Sigmoid colon (tissue), 7 donors: ENCODE results near the gene PGA4. TPM values are rescaled to one million over a fixed set of nuclear protein-coding genes. Genes with fewer than 3 reads are reported as not detected.

Source experiments
- DNase-seq: peaks from one replicate; pipeline ENCODE4 v3.0.0-alpha.2; 2019
- H3K27ac ChIP-seq, 4 donors: fragments of 200-600 bp; sonication (generic); one replicate each; pipeline ENCODE4 v1.5.1; 2016 to 2019; ENCODE audit warnings: mild to moderate bottlenecking in 1 of 4
- H3K27me3 ChIP-seq, 3 donors: fragments of 200-600 bp; sonication (generic); one replicate each; pipeline ENCODE4 v1.5.1; 2019; ENCODE audit warnings: mild to moderate bottlenecking in 1 of 3
- H3K36me3 ChIP-seq, 4 donors: fragments of 200-600 bp; sonication (generic); one replicate each; pipeline ENCODE4 v1.5.1; 2016 to 2019
- H3K4me1 ChIP-seq, 4 donors: fragments of 200-600 bp; sonication (generic); one replicate each; pipeline ENCODE4 v1.5.1; 2017 to 2019
- H3K4me3 ChIP-seq, 4 donors: fragments of 200-600 bp; sonication (generic); one replicate each; pipeline ENCODE4 v1.5.1; 2017 to 2019; ENCODE audit warnings: mild to moderate bottlenecking in 2 of 4, moderate library complexity in 1 of 4
- H3K9me3 ChIP-seq, 4 donors: fragments of 200-600 bp in 3 of 4; sonication (generic) in 3 of 4; one replicate each; pipeline versions ENCODE4 v1.5.1 to v1.6.1; 2013 to 2019
- CTCF ChIP-seq, 4 experiments: fragments of 450-650 bp in 3 of 4; fragments of 200-600 bp in 1 of 4; IDR thresholded peaks; one replicate each; pipeline ENCODE4 v1.5.1; 2016 to 2019; ENCODE audit warnings: antibody characterized with exemption in 4 of 4, mild to moderate bottlenecking in 3 of 4, moderate library complexity in 2 of 4
- EP300 ChIP-seq, 4 donors: sonication (generic); formaldehyde crosslinking; IDR thresholded peaks; one replicate each; pipeline ENCODE4 v1.6.1; 2017; ENCODE audit warnings: antibody characterized with exemption in 4 of 4
- POLR2A ChIP-seq, 2 donors: fragments of 450-650 bp; IDR thresholded peaks; one replicate each; pipeline ENCODE4 v1.6.1; 2016; ENCODE audit warnings: antibody characterized with exemption in 2 of 2, mild to moderate bottlenecking in 2 of 2, moderate library complexity in 2 of 2
- POLR2AphosphoS5 ChIP-seq, 4 donors: sonication (generic); formaldehyde crosslinking; IDR thresholded peaks; one replicate each; pipeline ENCODE4 v1.6.1; 2017; ENCODE audit warnings: antibody characterized with exemption in 4 of 4
- WGBS, 2 donors: extraction: QIAGEN DNeasy Blood & Tissue Kit; methylation state at CpG; one replicate each; pipeline ENCODE4 v1.1.7; 2013; 5-methylcytosine and 5-hydroxymethylcytosine counted together
- intact Hi-C: fragments of 100-400 bp; cut with DNase I; formaldehyde crosslinking; loops from one replicate; pipeline ENCODE4 v1.15.1; 2023
- polyA plus RNA-seq, 3 donors: library from polyadenylated mRNA; stranded (reverse); fragments of 200-250 nt; gene quantifications; one replicate each; pipeline ENCODE4 v1.2.3, GENCODE V29; 2013
- total RNA-seq, 4 donors: library from RNA; depleted of rRNA; stranded (reverse); fragments of >200 nt; gene quantifications; one replicate each; pipeline ENCODE4 v1.1.0, GENCODE V29; 2016
- donor health status: healthy with polysubstance abuse.
- donor health status: Bipolar disorder and iron deficiency.
- donor health status: healthy.

Gene PGA4
- total and polyA plus RNA-seq, 7 donors = 0.26 to 27.6 (median 4.3) TPM; not detected in 2

GRCh38 chr11:61274084-61274483 lies 51.9 kb downstream of the PGA4 start:
- TF ChIP-seq EP300 (IDR thresholded peaks at IDR 0.05) = no peak
- TF ChIP-seq POLR2A (IDR thresholded peaks at IDR 0.05) = no peak
- no peak for TF ChIP-seq CTCF (IDR thresholded peaks at IDR 0.05)
- no peak for TF ChIP-seq POLR2AphosphoS5 (IDR thresholded peaks at IDR 0.05)
- intact Hi-C loops = no loop called here
- WGBS, 2 donors = 84 to 94% methylated on average over 4 of the region's 4 CpGs

GRCh38 chr11:61275191-61275590 lies 53.0 kb downstream of the PGA4 start:
- intact Hi-C loops = no loop called here
- Histone ChIP-seq H3K36me3 (no peaks in the 10 kb centered on the region), H3K27me3 (peaks cover 0 to under 1% (median 0%) of the 10 kb centered on the region in 3 donors), H3K9me3 (no peaks in the 10 kb centered on the region), H3K4me1 (no peaks in the 10 kb centered on the region), H3K27ac (no peak overlapping the region), H3K4me3 (no peak overlapping the region)
- no peak for DNase-seq
- TF ChIP-seq POLR2AphosphoS5 (IDR thresholded peaks at IDR 0.05) = no peak
- no peak for TF ChIP-seq POLR2A (IDR thresholded peaks at IDR 0.05)
- no peak for TF ChIP-seq EP300 (IDR thresholded peaks at IDR 0.05)
- no peak for TF ChIP-seq CTCF (IDR thresholded peaks at IDR 0.05)
- 89 to 91% methylated on average over 4 of the region's 4 CpGs for WGBS, 2 donors

More at GRCh38 chr11:61274084-61274483, 51.9 kb downstream of the PGA4 start:
- no peak overlapping the region for H3K4me3 ChIP-seq
- no peaks in the 10 kb centered on the region for H3K4me1 ChIP-seq
- no peaks in the 10 kb centered on the region for H3K36me3 ChIP-seq
- H3K9me3 ChIP-seq = no peaks in the 10 kb centered on the region
- DNase-seq = no peak
- no peaks in the 10 kb centered on the region for H3K27me3 ChIP-seq
- no peak overlapping the region for H3K27ac ChIP-seq

- Histone ChIP-seq H3K27me3 (peaks cover 0 to 10% (median 0%) of the 10 kb centered on the region in 3 donors), H3K36me3 (no peaks in the 10 kb centered on the region), H3K9me3 (no peaks in the 10 kb centered on the region), H3K27ac (no peak overlapping the region), H3K4me3 (no peak overlapping the region), H3K4me1 (peaks cover 0 to 8% (median 0%) of the 10 kb centered on the region in 4 donors)
- TF ChIP-seq EP300 (IDR thresholded peaks at IDR 0.05) = no peak
- TF ChIP-seq CTCF (IDR thresholded peaks at IDR 0.05) = no peak
- TF ChIP-seq POLR2AphosphoS5 (IDR thresholded peaks at IDR 0.05) = no peak
- TF ChIP-seq POLR2A (IDR thresholded peaks at IDR 0.05) = no peak
- DNase-seq = no peak
- intact Hi-C loops = no loop called here
- 79 to 87% methylated on average over 14 of the region's 14 CpGs for WGBS, 2 donors
Measured at GRCh38 chr11:61277186-61278000, 55.2 kb downstream of the PGA4 start.

GRCh38 chr11:61278001-61278470 lies 55.9 kb downstream of the PGA4 start:
- no peaks in the 10 kb centered on the region for H3K9me3 ChIP-seq
- peaks cover 0 to 8% (median 0%) of the 10 kb centered on the region in 4 donors for H3K4me1 ChIP-seq
- DNase-seq = no peak
- TF ChIP-seq POLR2AphosphoS5 (IDR thresholded peaks at IDR 0.05) = no peak
- no peak for TF ChIP-seq CTCF (IDR thresholded peaks at IDR 0.05)
- TF ChIP-seq EP300 (IDR thresholded peaks at IDR 0.05) = no peak
- no peak for TF ChIP-seq POLR2A (IDR thresholded peaks at IDR 0.05)
- peaks cover 0 to 10% (median 0%) of the 10 kb centered on the region in 3 donors for H3K27me3 ChIP-seq
- no peak overlapping the region for H3K27ac ChIP-seq
- no peaks in the 10 kb centered on the region for H3K36me3 ChIP-seq
- 62 to 70% methylated on average over 10 of the region's 10 CpGs for WGBS, 2 donors
- no peak overlapping the region for H3K4me3 ChIP-seq
- intact Hi-C loops = no loop called here
